Posterior vena cava (tissue), 2 donors: ENCODE measurements around the gene LYRM7. TPM values are rescaled to one million over a fixed set of nuclear protein-coding genes. Genes with fewer than 3 reads are reported as not detected.
"Not testable (repeated sequence)": the region's sequence is repeated elsewhere in the genome, so short reads cannot be mapped to it uniquely, and the experiment has no call there.

Experiments
- DNase-seq: peaks from one replicate; pipeline ENCODE4 v3.0.0-alpha.2; 2020; ENCODE audit warnings: low spot score
- intact Hi-C, 2 donors: fragments of 100-400 bp; cut with DNase I; formaldehyde crosslinking; loops; one replicate each; pipeline versions ENCODE4 v1.14.1 to v1.14.2; 2022 to 2023
- long read RNA-seq, 2 donors: library from polyadenylated mRNA; unstranded; transcript quantifications; one replicate each; pipeline ENCODE4 v2.0.0, GENCODE V29; 2020 to 2021
- total RNA-seq, 2 donors: library from RNA; stranded (reverse); fragmentation: NEBNext Ultra II Directional; extraction: Animal tissue kit (Norgen Biotek cat#: 25700); gene quantifications; one replicate each; pipeline ENCODE4 v1.2.1, GENCODE V29; 2021
- donor health status: DM: yes; HTN: yes; CAD: no.
- donor health status: DM: yes; HTN: yes; CAD: no.

The LYRM7 gene
- total RNA-seq, result 10 to 100 TPM; 13.2 to 13.4 TPM
- long read RNA-seq, donor 1, full-length matches to known transcripts, result 5 of 8 reads
- long read RNA-seq, donor 1, partial matches to known transcripts, result 0 of 8 reads
- long read RNA-seq, donor 1, other reads (novel, unspliced or antisense), result 3 of 8 reads
- long read RNA-seq, donor 2, full-length matches to known transcripts, result 12 of 17 reads
- long read RNA-seq, donor 2, partial matches to known transcripts, result 2 of 17 reads
- long read RNA-seq, donor 2, other reads (novel, unspliced or antisense), result 3 of 17 reads

GRCh38 chr5:131170540-131171275 lies at the start of gene LYRM7:
LYRM7 (plus strand) TSS chr5:131170944; CDS start chr5:131171021, 77 bp downstream.
- peak; percentile 98 for DNase-seq
- intact Hi-C loops, result no loop called here

GRCh38 chr5:131127244-131127643 lies 43.5 kb upstream of the LYRM7 start:
- DNase-seq, intact Hi-C loops: not testable (repeated sequence)

- intact Hi-C loops, result no loop called here
- DNase-seq, result no peak
Observed at GRCh38 chr5:131129306-131129705, 41.4 kb upstream of the LYRM7 start.

- DNase-seq, intact Hi-C loops: not testable (repeated sequence)
Observed at GRCh38 chr5:131133091-131133490, 37.7 kb upstream of the LYRM7 start.

- DNase-seq, intact Hi-C loops: not testable (repeated sequence)
Observed at GRCh38 chr5:131138406-131138805, 32.3 kb upstream of the LYRM7 start.

- intact Hi-C loops, result no loop called here
- DNase-seq, result no peak
Observed at GRCh38 chr5:131139321-131139720, 31.4 kb upstream of the LYRM7 start.

- intact Hi-C loops, result no loop called here
- no peak for DNase-seq
Observed at GRCh38 chr5:131142970-131143617, 27.6 kb upstream of the LYRM7 start.

GRCh38 chr5:131147258-131147657 lies 23.5 kb upstream of the LYRM7 start:
- intact Hi-C loops, result no loop called here
- no peak for DNase-seq

GRCh38 chr5:131148835-131149234 lies 21.9 kb upstream of the LYRM7 start:
- DNase-seq, result no peak
- intact Hi-C loops, result no loop called here

GRCh38 chr5:131150408-131150807 lies 20.3 kb upstream of the LYRM7 start:
- intact Hi-C loops, result no loop called here
- no peak for DNase-seq

- intact Hi-C loops, result no loop called here
- no peak for DNase-seq
Observed at GRCh38 chr5:131151216-131151615, 19.5 kb upstream of the LYRM7 start.

- DNase-seq, result no peak
- intact Hi-C loops, result no loop called here
Observed at GRCh38 chr5:131156385-131156784, 14.4 kb upstream of the LYRM7 start.

GRCh38 chr5:131156957-131157356 lies 13.8 kb upstream of the LYRM7 start:
- intact Hi-C loops, result no loop called here
- DNase-seq, result no peak

GRCh38 chr5:131160134-131160533 lies 10.6 kb upstream of the LYRM7 start:
- intact Hi-C loops, result loop anchor here in 1 of 2 donors (10.0 kb wide), 1 partner anchor 255 kb away; no protein-coding TSS in a partner anchor
- no peak for DNase-seq

GRCh38 chr5:131163276-131164119 lies 7.2 kb upstream of the LYRM7 start:
- intact Hi-C loops, result loop anchor here in 1 of 2 donors (10.0 kb wide), 1 partner anchor 251 kb away; no protein-coding TSS in a partner anchor

GRCh38 chr5:131164191-131165118 lies 6.3 kb upstream of the LYRM7 start:
- intact Hi-C loops, result loop anchor here in 1 of 2 donors (10.0 kb wide), 1 partner anchor 250 kb away; no protein-coding TSS in a partner anchor
- peak; percentile 89 for DNase-seq

More at GRCh38 chr5:131163276-131164119, 7.2 kb upstream of the LYRM7 start:
- DNase-seq, result no peak

GRCh38 chr5:131165119-131165727 lies 5.5 kb upstream of the LYRM7 start, which contains the start of gene HINT1:
HINT1 (minus strand) TSS chr5:131165256; CDS start chr5:131165205, 51 bp downstream.
- DNase-seq, result peak; percentile 97
- intact Hi-C loops, result loop anchor here in 1 of 2 donors (10.0 kb wide), 1 partner anchor 250 kb away; no protein-coding TSS in a partner anchor
